Esophagus muscularis mucosa (tissue), 4 donors: Measurements from ENCODE around the gene SS18L1. TPM values are rescaled to one million over a fixed set of nuclear protein-coding genes. Genes with fewer than 3 reads are reported as not detected.

Experiments
- DNase-seq: peaks from one replicate; pipeline ENCODE4 v3.0.0-alpha.2; 2017; ENCODE audit errors: extremely low spot score
- H3K27ac ChIP-seq, 4 donors: fragments of 200-600 bp; sonication (generic); replicated peaks in 1 of 4; 1 replicate in 3 of 4; 2 replicates in 1 of 4; pipeline ENCODE4 v1.5.1; 2016 to 2019; ENCODE audit warnings: mild to moderate bottlenecking in 1 of 4
- H3K27me3 ChIP-seq, 4 donors: fragments of 200-600 bp; sonication (generic); one replicate each; pipeline versions ENCODE4 v1.5.1 to v1.6.0; 2016 to 2019
- H3K36me3 ChIP-seq, 4 donors: fragments of 200-600 bp; sonication (generic); one replicate each; pipeline ENCODE4 v1.5.1; 2016 to 2019
- H3K4me1 ChIP-seq, 4 donors: fragments of 200-600 bp; sonication (generic); one replicate each; pipeline ENCODE4 v1.5.1; 2016 to 2019
- H3K4me3 ChIP-seq, 4 donors: fragments of 200-600 bp; sonication (generic); 1 replicate in 2 of 4; 2 replicates in 2 of 4; pipeline ENCODE4 v1.5.1; 2016 to 2019; ENCODE audit warnings: mild to moderate bottlenecking in 4 of 4, moderate library complexity in 1 of 4
- H3K9me3 ChIP-seq, 4 donors: fragments of 200-600 bp; sonication (generic); 1 replicate in 3 of 4; 2 replicates in 1 of 4; pipeline ENCODE4 v1.5.1; 2016 to 2019
- EP300 ChIP-seq: sonication (generic); formaldehyde crosslinking; IDR thresholded peaks from one replicate; pipeline ENCODE4 v1.6.1; 2017; ENCODE audit warnings: antibody characterized with exemption
- POLR2A ChIP-seq: fragments of 450-650 bp; IDR thresholded peaks from one replicate; pipeline ENCODE4 v1.6.1; 2017; ENCODE audit warnings: antibody characterized with exemption, moderate library complexity, mild to moderate bottlenecking, low read depth
- POLR2AphosphoS5 ChIP-seq, 2 donors: sonication (generic); formaldehyde crosslinking; IDR thresholded peaks; one replicate each; pipeline ENCODE4 v1.6.1; 2017; ENCODE audit warnings: antibody characterized with exemption in 2 of 2
- WGBS: methylation state at CpG from one replicate; pipeline ENCODE4 v1.1.5; 2018; 5-methylcytosine and 5-hydroxymethylcytosine counted together
- intact Hi-C: fragments of 100-400 bp; cut with DNase I; formaldehyde crosslinking; loops from one replicate; pipeline ENCODE4 v1.15.1; 2023
- total RNA-seq, 4 donors: library from RNA; depleted of rRNA; stranded (reverse); fragments of >200 nt; gene quantifications; one replicate each; pipeline versions ENCODE4 v1.1.0 to v1.2.1, GENCODE V29; 2016
- TF ChIP-seq, protein P1 (sequence below), 3 experiments: fragments of 200-600 bp in 2 of 3; fragments of 450-650 bp in 1 of 3; sonication (generic) in 2 of 3; IDR thresholded peaks; one replicate each; pipeline ENCODE4 v1.5.1; 2017 to 2019; ENCODE audit warnings: antibody characterized with exemption in 3 of 3, mild to moderate bottlenecking in 2 of 3, moderate library complexity in 1 of 3

Gene SS18L1
- total RNA-seq, 4 donors from 2014 or later, result 9.1 to 13.3 (median 10.8) TPM

- Histone ChIP-seq H3K27me3 (no peaks in the 10 kb centered on the region), H3K36me3 (peaks cover 3 to 72% (median 57%) of the 10 kb centered on the region in 4 donors), H3K9me3 (no peaks in the 10 kb centered on the region), H3K4me3 (no peak overlapping the region), H3K4me1 (peaks cover 0 to 2% (median 0%) of the 10 kb centered on the region in 4 donors), H3K27ac (no peak overlapping the region)
- WGBS, result 94% methylated on average over 10 of the region's 10 CpGs
- intact Hi-C loops, result no loop called here
- DNase-seq, result no peak
- TF ChIP-seq EP300 (no peak), POLR2AphosphoS5 (IDR thresholded peaks at IDR 0.05) (no peak), POLR2A (no peak)
- TF ChIP-seq, protein P1, sequence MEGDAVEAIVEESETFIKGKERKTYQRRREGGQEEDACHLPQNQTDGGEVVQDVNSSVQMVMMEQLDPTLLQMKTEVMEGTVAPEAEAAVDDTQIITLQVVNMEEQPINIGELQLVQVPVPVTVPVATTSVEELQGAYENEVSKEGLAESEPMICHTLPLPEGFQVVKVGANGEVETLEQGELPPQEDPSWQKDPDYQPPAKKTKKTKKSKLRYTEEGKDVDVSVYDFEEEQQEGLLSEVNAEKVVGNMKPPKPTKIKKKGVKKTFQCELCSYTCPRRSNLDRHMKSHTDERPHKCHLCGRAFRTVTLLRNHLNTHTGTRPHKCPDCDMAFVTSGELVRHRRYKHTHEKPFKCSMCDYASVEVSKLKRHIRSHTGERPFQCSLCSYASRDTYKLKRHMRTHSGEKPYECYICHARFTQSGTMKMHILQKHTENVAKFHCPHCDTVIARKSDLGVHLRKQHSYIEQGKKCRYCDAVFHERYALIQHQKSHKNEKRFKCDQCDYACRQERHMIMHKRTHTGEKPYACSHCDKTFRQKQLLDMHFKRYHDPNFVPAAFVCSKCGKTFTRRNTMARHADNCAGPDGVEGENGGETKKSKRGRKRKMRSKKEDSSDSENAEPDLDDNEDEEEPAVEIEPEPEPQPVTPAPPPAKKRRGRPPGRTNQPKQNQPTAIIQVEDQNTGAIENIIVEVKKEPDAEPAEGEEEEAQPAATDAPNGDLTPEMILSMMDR (IDR thresholded peaks at IDR 0.05), result no peak
These were observed 32.1 kb downstream of the SS18L1 start for GRCh38 chr20:62175711-62176110.

DNA sequence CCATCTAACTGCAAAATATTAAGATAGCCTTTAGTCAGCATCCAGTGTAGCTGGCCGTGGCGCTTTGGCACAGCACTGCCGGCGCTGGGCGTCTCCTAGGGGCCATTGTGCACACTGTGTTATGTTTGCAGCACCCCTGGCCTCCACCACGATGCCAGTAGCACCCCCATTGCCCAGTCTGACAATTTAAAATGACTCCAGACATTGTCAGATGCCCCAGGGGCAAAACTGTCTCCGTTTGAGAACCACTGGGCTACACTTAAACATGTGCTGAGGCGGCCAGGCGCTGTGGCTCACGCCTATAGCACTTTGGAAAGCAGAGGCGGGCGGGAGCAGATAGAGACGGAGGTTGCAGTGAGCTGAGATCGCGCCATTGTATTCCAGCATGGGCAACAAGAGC, 33.3 kb downstream of the SS18L1 start:
- peaks cover 3 to 72% (median 57%) of the 10 kb centered on the region in 4 donors for H3K36me3 ChIP-seq
- no peak overlapping the region for H3K27ac ChIP-seq
- peaks cover 1 to 3% (median 2%) of the 10 kb centered on the region in 4 donors for H3K4me1 ChIP-seq
- 89% methylated on average over 15 of the region's 15 CpGs for WGBS
- DNase-seq, result no peak
- no peak overlapping the region for H3K4me3 ChIP-seq
- no peak for TF ChIP-seq POLR2AphosphoS5 (IDR thresholded peaks at IDR 0.05)
- TF ChIP-seq EP300, result no peak
- TF ChIP-seq, protein P1 (IDR thresholded peaks at IDR 0.05), result no peak
- TF ChIP-seq POLR2A, result no peak
- intact Hi-C loops, result no loop called here
- no peaks in the 10 kb centered on the region for H3K27me3 ChIP-seq
- no peaks in the 10 kb centered on the region for H3K9me3 ChIP-seq

- no peak for DNase-seq
- H3K4me3 ChIP-seq, result no peak overlapping the region
- no peak overlapping the region for H3K27ac ChIP-seq
- H3K27me3 ChIP-seq, result no peaks in the 10 kb centered on the region
- WGBS, result 93% methylated on average over 3 of the region's 9 CpGs
- peaks cover 3 to 69% (median 56%) of the 10 kb centered on the region in 4 donors for H3K36me3 ChIP-seq
- intact Hi-C loops, result no loop called here
- peaks cover 6 to 8% (median 7%) of the 10 kb centered on the region in 4 donors for H3K4me1 ChIP-seq
- TF ChIP-seq, protein P1 (IDR thresholded peaks at IDR 0.05), result no peak
- no peak for TF ChIP-seq POLR2A
- no peak for TF ChIP-seq EP300
- no peak for TF ChIP-seq POLR2AphosphoS5 (IDR thresholded peaks at IDR 0.05)
- no peaks in the 10 kb centered on the region for H3K9me3 ChIP-seq
These were observed 33.7 kb downstream of the SS18L1 start for GRCh38 chr20:62177307-62177706.

- no peak for DNase-seq
- no peak for TF ChIP-seq EP300
- TF ChIP-seq POLR2A, result no peak
- no peak for TF ChIP-seq POLR2AphosphoS5 (IDR thresholded peaks at IDR 0.05)
- TF ChIP-seq, protein P1 (IDR thresholded peaks at IDR 0.05), result no peak
- WGBS, result 95% methylated on average over 19 of the region's 19 CpGs
- Histone ChIP-seq H3K27me3 (no peaks in the 10 kb centered on the region), H3K4me1 (peaks cover 9 to 13% (median 11%) of the 10 kb centered on the region in 4 donors), H3K4me3 (no peak overlapping the region), H3K36me3 (peaks cover 0 to 57% (median 45%) of the 10 kb centered on the region in 4 donors), H3K9me3 (no peaks in the 10 kb centered on the region), H3K27ac (no peak overlapping the region)
- intact Hi-C loops, result no loop called here
These were observed 35.0 kb downstream of the SS18L1 start for GRCh38 chr20:62178316-62179161.

DNA sequence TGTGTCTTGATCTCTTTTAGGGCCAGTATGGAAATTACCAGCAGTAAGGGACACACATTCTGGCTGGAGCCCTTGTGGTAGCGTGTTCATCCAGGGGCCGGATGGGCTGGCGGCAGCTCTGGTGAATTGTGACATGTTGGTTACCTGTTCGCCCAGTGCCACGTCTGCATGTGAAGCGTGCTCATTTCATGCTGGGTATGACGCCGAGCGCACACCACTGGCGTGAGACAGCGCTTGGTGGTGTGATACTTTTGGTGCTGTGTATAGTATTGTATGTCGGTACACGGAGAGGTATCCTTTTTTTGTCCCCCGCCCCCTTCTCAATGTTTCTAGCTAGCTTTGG, 35.6 kb downstream of the SS18L1 start:
- H3K27me3 ChIP-seq, result no peaks in the 10 kb centered on the region
- 96% methylated on average over 14 of the region's 14 CpGs for WGBS
- no peak for DNase-seq
- TF ChIP-seq POLR2AphosphoS5 (IDR thresholded peaks at IDR 0.05), result no peak
- no peak for TF ChIP-seq EP300
- TF ChIP-seq POLR2A, result no peak
- TF ChIP-seq, protein P1 (IDR thresholded peaks at IDR 0.05), result no peak
- H3K4me1 ChIP-seq, result peaks cover 15 to 19% (median 17%) of the 10 kb centered on the region in 4 donors
- H3K27ac ChIP-seq, result no peak overlapping the region
- no peak overlapping the region for H3K4me3 ChIP-seq
- peaks cover 0 to 51% (median 39%) of the 10 kb centered on the region in 4 donors for H3K36me3 ChIP-seq
- no peaks in the 10 kb centered on the region for H3K9me3 ChIP-seq
- intact Hi-C loops, result no loop called here
